SK-N-SH treated with all-trans-retinoic acid at 6 μM for 48 hours (cell line): Measurements from ENCODE around the gene FLRT1.

Experiments
- CSDC2 ChIP-seq: fragments of 250-450 bp; sonication (Bioruptor Pico); IDR thresholded peaks from 2 replicates; pipeline ENCODE4 v1.5.0; 2020; ENCODE audit warnings: mild to moderate bottlenecking, moderate library complexity
- TOX ChIP-seq: fragments of 250-450 bp; sonication (Bioruptor Pico); IDR thresholded peaks from 2 replicates; pipeline ENCODE4 v1.8.0; 2021; ENCODE audit warnings: mild to moderate bottlenecking, moderate library complexity, borderline replicate concordance
- ZFP30 ChIP-seq: fragments of 450-650 bp; formaldehyde crosslinking; IDR thresholded peaks from 2 replicates; pipeline ENCODE4 v1.5.0; 2022; ENCODE audit warnings: mild to moderate bottlenecking, moderate library complexity
- ZNF70 ChIP-seq: fragments of 450-650 bp; formaldehyde crosslinking; IDR thresholded peaks from 2 replicates; pipeline ENCODE4 v1.5.0; 2020; ENCODE audit warnings: mild to moderate bottlenecking, moderate library complexity
- TF ChIP-seq, protein P1 (sequence below): fragments of 250-450 bp; sonication (Bioruptor Pico); IDR thresholded peaks from 2 replicates; pipeline ENCODE4 v1.8.0; 2020; ENCODE audit warnings: mild to moderate bottlenecking, moderate library complexity, borderline replicate concordance
- TF ChIP-seq, protein P2 (sequence below): fragments of 250-450 bp; sonication (Bioruptor Pico); IDR thresholded peaks from 2 replicates; pipeline ENCODE4 v1.8.0; 2021; ENCODE audit warnings: low read depth, mild to moderate bottlenecking, moderate library complexity, borderline replicate concordance

DNA sequence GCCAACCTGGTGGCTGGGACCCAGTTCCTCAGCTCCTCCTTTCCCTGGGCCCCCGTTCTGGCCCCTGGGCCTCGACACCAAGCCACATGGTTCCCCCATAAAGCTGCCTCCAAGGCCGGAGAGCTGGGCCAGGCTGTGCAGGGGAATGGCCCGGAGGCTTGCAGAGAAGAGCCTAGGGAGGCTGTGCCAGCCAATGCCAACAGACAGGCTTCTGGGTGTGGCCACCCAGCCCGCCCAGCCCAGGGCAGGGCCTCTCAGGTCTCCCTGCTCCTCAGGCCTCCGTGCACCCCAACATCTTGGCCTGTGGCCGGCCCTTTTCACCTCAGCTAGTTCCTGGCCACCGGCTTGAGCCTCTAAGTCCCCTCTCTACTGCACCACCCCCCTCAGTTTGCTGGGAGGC lies 17.4 kb upstream of the FLRT1 start:
- no peak for TF ChIP-seq ZFP30 (CRISPR knock-in tag)
- TF ChIP-seq, protein P1, sequence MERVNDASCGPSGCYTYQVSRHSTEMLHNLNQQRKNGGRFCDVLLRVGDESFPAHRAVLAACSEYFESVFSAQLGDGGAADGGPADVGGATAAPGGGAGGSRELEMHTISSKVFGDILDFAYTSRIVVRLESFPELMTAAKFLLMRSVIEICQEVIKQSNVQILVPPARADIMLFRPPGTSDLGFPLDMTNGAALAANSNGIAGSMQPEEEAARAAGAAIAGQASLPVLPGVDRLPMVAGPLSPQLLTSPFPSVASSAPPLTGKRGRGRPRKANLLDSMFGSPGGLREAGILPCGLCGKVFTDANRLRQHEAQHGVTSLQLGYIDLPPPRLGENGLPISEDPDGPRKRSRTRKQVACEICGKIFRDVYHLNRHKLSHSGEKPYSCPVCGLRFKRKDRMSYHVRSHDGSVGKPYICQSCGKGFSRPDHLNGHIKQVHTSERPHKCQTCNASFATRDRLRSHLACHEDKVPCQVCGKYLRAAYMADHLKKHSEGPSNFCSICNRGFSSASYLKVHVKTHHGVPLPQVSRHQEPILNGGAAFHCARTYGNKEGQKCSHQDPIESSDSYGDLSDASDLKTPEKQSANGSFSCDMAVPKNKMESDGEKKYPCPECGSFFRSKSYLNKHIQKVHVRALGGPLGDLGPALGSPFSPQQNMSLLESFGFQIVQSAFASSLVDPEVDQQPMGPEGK (CRISPR knock-in tag) = no peak
- TF ChIP-seq, protein P2, sequence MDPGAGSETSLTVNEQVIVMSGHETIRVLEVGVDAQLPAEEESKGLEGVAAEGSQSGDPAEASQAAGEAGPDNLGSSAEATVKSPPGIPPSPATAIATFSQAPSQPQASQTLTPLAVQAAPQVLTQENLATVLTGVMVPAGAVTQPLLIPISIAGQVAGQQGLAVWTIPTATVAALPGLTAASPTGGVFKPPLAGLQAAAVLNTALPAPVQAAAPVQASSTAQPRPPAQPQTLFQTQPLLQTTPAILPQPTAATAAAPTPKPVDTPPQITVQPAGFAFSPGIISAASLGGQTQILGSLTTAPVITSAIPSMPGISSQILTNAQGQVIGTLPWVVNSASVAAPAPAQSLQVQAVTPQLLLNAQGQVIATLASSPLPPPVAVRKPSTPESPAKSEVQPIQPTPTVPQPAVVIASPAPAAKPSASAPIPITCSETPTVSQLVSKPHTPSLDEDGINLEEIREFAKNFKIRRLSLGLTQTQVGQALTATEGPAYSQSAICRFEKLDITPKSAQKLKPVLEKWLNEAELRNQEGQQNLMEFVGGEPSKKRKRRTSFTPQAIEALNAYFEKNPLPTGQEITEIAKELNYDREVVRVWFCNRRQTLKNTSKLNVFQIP (CRISPR knock-in tag) = no peak
- TF ChIP-seq CSDC2 = no peak
- no peak for TF ChIP-seq ZNF70 (CRISPR knock-in tag)
- no peak for TF ChIP-seq TOX (CRISPR knock-in tag)
